Measurements from ENCODE around the gene TYSND1.
"Not testable (repeated sequence)": the region's sequence is repeated elsewhere in the genome, so short reads cannot be mapped to it uniquely, and the experiment has no call there.

Gene TYSND1

GRCh38 chr10:70131560-70131937 is 15.0 kb downstream of the TYSND1 start:
- no peak for DNase-seq (ENCODE audit: low read depth)
- Histone ChIP-seq H3K36me3 (ENCODE audit: control insufficient read depth, insufficient read depth, low read length, severe bottlenecking) (peaks cover 21% of the 10 kb centered on the region), H3K9me3 (ENCODE audit: control insufficient read depth, low read length) (no peaks in the 10 kb centered on the region), H3K4me3 (ENCODE audit: low read length) (peak overlapping the region; percentile 86), H3K27me3 (replicated peaks; ENCODE audit: control insufficient read depth, insufficient read depth, low read length) (no peaks in the 10 kb centered on the region), H3K9ac (ENCODE audit: low read length) (peak overlapping the region; percentile 95), H3K4me1 (ENCODE audit: control insufficient read depth, insufficient read depth, low read length) (peaks cover 56% of the 10 kb centered on the region)

DNA sequence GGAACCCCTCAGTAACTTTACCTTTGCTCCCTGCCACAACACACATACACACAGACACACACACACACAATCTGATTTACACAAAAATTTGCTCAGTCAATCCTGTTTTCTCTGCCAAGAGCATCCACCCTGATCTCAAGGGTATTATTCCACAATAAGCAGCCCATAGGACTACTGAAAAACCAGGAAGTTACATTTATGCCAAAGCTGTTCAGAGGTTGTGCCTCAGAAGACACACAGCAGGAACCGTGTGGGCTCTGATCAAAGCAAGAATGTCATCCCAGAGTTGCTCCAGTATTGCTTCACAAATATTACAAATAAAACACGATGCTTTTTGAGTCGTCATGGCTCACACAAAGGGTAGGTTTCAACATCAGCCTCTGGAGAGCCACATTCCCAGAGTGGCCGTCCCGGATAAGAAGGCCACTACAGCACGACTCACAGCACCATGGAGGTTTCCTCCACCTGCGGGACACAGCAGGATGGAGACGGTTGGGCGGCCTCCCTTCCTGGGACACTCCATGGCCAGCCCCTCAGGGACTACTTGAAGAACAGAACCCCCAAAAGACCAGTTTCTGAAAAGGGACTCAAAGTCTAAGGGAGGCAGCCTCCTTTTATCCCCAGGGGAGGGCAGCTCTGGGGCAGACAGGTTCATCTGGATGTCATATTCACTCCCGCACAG is 15.5 kb downstream of the TYSND1 start:
- no peaks in the 10 kb centered on the region for H3K9me3 ChIP-seq (ENCODE audit: control insufficient read depth, low read length)
- peaks cover 24% of the 10 kb centered on the region for H3K36me3 ChIP-seq (ENCODE audit: control insufficient read depth, insufficient read depth, low read length, severe bottlenecking)
- DNase-seq (ENCODE audit: low read depth), result peak; percentile 68
- peak overlapping the region; percentile 95 for H3K9ac ChIP-seq (ENCODE audit: low read length)
- H3K4me3 ChIP-seq (ENCODE audit: low read length), result peak overlapping the region; percentile 86
- no peaks in the 10 kb centered on the region for H3K27me3 ChIP-seq (replicated peaks; ENCODE audit: control insufficient read depth, insufficient read depth, low read length)
- peaks cover 61% of the 10 kb centered on the region for H3K4me1 ChIP-seq (ENCODE audit: control insufficient read depth, insufficient read depth, low read length)

- H3K9ac ChIP-seq (ENCODE audit: low read length), result peak overlapping the region; percentile 75
- no peaks in the 10 kb centered on the region for H3K9me3 ChIP-seq (ENCODE audit: control insufficient read depth, low read length)
- H3K4me1 ChIP-seq (ENCODE audit: control insufficient read depth, insufficient read depth, low read length), result peaks cover 77% of the 10 kb centered on the region
- no peak overlapping the region for H3K4me3 ChIP-seq (ENCODE audit: low read length)
- no peaks in the 10 kb centered on the region for H3K27me3 ChIP-seq (replicated peaks; ENCODE audit: control insufficient read depth, insufficient read depth, low read length)
- DNase-seq (ENCODE audit: low read depth), result no peak
- peaks cover 44% of the 10 kb centered on the region for H3K36me3 ChIP-seq (ENCODE audit: control insufficient read depth, insufficient read depth, low read length, severe bottlenecking)
These were observed 19.7 kb downstream of the TYSND1 start for GRCh38 chr10:70126700-70127395.

GRCh38 chr10:70125918-70126552 is 20.5 kb downstream of the TYSND1 start:
- Histone ChIP-seq H3K4me1 (ENCODE audit: control insufficient read depth, insufficient read depth, low read length) (peaks cover 69% of the 10 kb centered on the region), H3K4me3 (ENCODE audit: low read length) (no peak overlapping the region), H3K9me3 (ENCODE audit: control insufficient read depth, low read length) (no peaks in the 10 kb centered on the region), H3K27me3 (replicated peaks; ENCODE audit: control insufficient read depth, insufficient read depth, low read length) (no peaks in the 10 kb centered on the region), H3K9ac (ENCODE audit: low read length) (peak overlapping the region; percentile 44), H3K36me3 (ENCODE audit: control insufficient read depth, insufficient read depth, low read length, severe bottlenecking) (peaks cover 49% of the 10 kb centered on the region)
- no peak for DNase-seq (ENCODE audit: low read depth)

GRCh38 chr10:70124918-70125317 is 21.6 kb downstream of the TYSND1 start:
- peaks cover 60% of the 10 kb centered on the region for H3K36me3 ChIP-seq (ENCODE audit: control insufficient read depth, insufficient read depth, low read length, severe bottlenecking)
- DNase-seq (ENCODE audit: low read depth), result no peak
- no peak overlapping the region for H3K4me3 ChIP-seq (ENCODE audit: low read length)
- H3K9me3 ChIP-seq (ENCODE audit: control insufficient read depth, low read length), result no peaks in the 10 kb centered on the region
- peaks cover 60% of the 10 kb centered on the region for H3K4me1 ChIP-seq (ENCODE audit: control insufficient read depth, insufficient read depth, low read length)
- H3K9ac ChIP-seq (ENCODE audit: low read length), result no peak overlapping the region
- no peaks in the 10 kb centered on the region for H3K27me3 ChIP-seq (replicated peaks; ENCODE audit: control insufficient read depth, insufficient read depth, low read length)

DNA sequence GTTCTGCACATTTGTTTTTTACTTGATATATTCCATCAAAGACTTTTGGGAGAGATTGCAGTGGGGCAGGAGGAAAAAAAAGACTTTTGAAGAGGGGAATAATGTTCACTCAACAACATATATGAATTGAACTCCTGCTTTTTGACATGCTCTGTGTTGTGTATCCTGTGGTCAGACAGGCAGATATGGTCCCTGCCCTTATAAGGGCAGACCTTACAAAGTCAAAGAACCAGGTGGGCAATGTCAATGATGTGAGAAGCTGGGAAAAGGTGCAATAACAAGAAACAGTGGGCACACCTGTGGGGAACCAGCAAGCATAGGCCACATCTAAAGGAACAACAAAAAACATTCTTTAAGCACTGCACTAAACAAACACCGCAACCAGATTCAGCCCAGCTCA is 22.1 kb downstream of the TYSND1 start:
- H3K27me3 ChIP-seq (replicated peaks; ENCODE audit: control insufficient read depth, insufficient read depth, low read length), result no peaks in the 10 kb centered on the region
- no peak overlapping the region for H3K4me3 ChIP-seq (ENCODE audit: low read length)
- H3K9ac ChIP-seq (ENCODE audit: low read length), result no peak overlapping the region
- DNase-seq (ENCODE audit: low read depth), result no peak
- peaks cover 65% of the 10 kb centered on the region for H3K36me3 ChIP-seq (ENCODE audit: control insufficient read depth, insufficient read depth, low read length, severe bottlenecking)
- H3K9me3 ChIP-seq (ENCODE audit: control insufficient read depth, low read length), result no peaks in the 10 kb centered on the region
- peaks cover 55% of the 10 kb centered on the region for H3K4me1 ChIP-seq (ENCODE audit: control insufficient read depth, insufficient read depth, low read length)

DNA sequence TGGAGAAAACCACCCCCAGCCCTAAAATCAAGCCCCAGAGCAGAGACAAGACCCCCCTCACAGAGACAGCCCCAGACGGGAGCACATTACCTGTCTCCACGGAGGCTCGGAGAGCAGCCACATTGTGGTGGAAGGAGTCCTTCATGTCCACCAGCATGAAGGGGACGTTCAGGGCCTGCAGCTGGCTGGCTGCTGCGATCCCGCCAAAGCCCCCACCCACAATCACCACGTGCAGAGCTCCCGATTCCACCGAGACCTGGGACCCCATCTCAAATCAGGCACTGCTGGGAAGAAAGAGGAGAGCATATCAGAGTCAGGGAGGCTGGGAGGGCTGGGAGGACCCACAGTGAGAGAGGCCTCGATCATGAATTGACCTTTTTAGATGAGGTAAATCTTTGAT is 22.7 kb downstream of the TYSND1 start:
- Histone ChIP-seq H3K9me3 (ENCODE audit: control insufficient read depth, low read length) (no peaks in the 10 kb centered on the region), H3K36me3 (ENCODE audit: control insufficient read depth, insufficient read depth, low read length, severe bottlenecking) (peaks cover 68% of the 10 kb centered on the region), H3K4me1 (ENCODE audit: control insufficient read depth, insufficient read depth, low read length) (peaks cover 55% of the 10 kb centered on the region), H3K9ac (ENCODE audit: low read length) (no peak overlapping the region), H3K27me3 (replicated peaks; ENCODE audit: control insufficient read depth, insufficient read depth, low read length) (no peaks in the 10 kb centered on the region), H3K4me3 (ENCODE audit: low read length) (no peak overlapping the region)
- DNase-seq (ENCODE audit: low read depth), result no peak

GRCh38 chr10:70123166-70123565 is 23.3 kb downstream of the TYSND1 start:
- not testable (repeated sequence) for H3K27me3 ChIP-seq (replicated peaks; ENCODE audit: control insufficient read depth, insufficient read depth, low read length); DNase-seq (ENCODE audit: low read depth); H3K9me3 ChIP-seq (ENCODE audit: control insufficient read depth, low read length); H3K9ac ChIP-seq (ENCODE audit: low read length); H3K4me3 ChIP-seq (ENCODE audit: low read length)
- peaks cover 55% of the 10 kb centered on the region for H3K4me1 ChIP-seq (ENCODE audit: control insufficient read depth, insufficient read depth, low read length)
- H3K36me3 ChIP-seq (ENCODE audit: control insufficient read depth, insufficient read depth, low read length, severe bottlenecking), result peaks cover 68% of the 10 kb centered on the region

DNA sequence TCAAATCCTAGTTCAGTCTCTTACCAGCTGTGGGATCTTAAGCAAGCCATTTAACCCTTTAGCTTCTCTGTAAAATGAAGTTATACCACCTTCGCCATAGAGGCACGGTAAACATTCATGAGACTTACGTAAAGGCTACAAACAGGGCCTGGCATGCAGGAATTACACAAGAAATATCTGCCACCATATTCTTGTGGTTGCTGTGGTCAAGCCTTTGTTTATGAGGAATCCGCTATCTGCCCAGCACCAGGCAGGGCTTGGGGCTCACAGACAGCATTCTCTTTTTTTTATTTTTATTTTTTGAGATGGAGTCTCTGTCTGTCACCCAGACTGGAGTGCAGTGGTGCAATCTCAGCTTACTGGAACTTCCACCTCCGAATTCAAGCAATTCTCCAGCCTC is 23.8 kb downstream of the TYSND1 start:
- Histone ChIP-seq H3K9ac (ENCODE audit: low read length) (no peak overlapping the region), H3K4me1 (ENCODE audit: control insufficient read depth, insufficient read depth, low read length) (peaks cover 55% of the 10 kb centered on the region), H3K4me3 (ENCODE audit: low read length) (no peak overlapping the region), H3K36me3 (ENCODE audit: control insufficient read depth, insufficient read depth, low read length, severe bottlenecking) (peaks cover 68% of the 10 kb centered on the region), H3K9me3 (ENCODE audit: control insufficient read depth, low read length) (no peaks in the 10 kb centered on the region), H3K27me3 (replicated peaks; ENCODE audit: control insufficient read depth, insufficient read depth, low read length) (no peaks in the 10 kb centered on the region)
- DNase-seq (ENCODE audit: low read depth), result no peak

- H3K9me3 ChIP-seq (ENCODE audit: control insufficient read depth, low read length), result no peaks in the 10 kb centered on the region
- H3K4me3 ChIP-seq (ENCODE audit: low read length), result no peak overlapping the region
- no peaks in the 10 kb centered on the region for H3K27me3 ChIP-seq (replicated peaks; ENCODE audit: control insufficient read depth, insufficient read depth, low read length)
- DNase-seq (ENCODE audit: low read depth), result no peak
- H3K36me3 ChIP-seq (ENCODE audit: control insufficient read depth, insufficient read depth, low read length, severe bottlenecking), result peaks cover 73% of the 10 kb centered on the region
- no peak overlapping the region for H3K9ac ChIP-seq (ENCODE audit: low read length)
- peaks cover 43% of the 10 kb centered on the region for H3K4me1 ChIP-seq (ENCODE audit: control insufficient read depth, insufficient read depth, low read length)
These were observed 25.1 kb downstream of the TYSND1 start for GRCh38 chr10:70121281-70121949.

DNA sequence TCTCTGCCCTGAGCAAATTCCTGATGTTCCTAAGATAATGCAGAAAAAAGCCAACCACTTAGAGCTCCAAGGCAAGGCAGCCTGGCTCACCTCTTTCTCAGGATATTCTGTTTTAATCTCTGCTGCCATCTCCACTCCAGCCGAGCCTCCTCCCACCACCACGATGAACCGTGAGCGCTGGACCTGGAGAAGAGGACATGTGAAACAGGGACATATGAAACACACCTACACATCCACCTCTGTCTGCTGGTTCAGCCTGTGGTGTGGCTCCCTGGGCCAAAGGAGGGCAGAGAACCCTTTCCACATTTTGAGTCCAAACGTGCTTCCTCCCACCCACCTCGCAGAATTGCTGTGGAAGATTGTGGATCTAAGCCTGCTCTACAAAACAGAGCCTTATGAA is 26.1 kb downstream of the TYSND1 start:
- H3K36me3 ChIP-seq (ENCODE audit: control insufficient read depth, insufficient read depth, low read length, severe bottlenecking), result peaks cover 81% of the 10 kb centered on the region
- H3K9me3 ChIP-seq (ENCODE audit: control insufficient read depth, low read length), result no peaks in the 10 kb centered on the region
- no peak overlapping the region for H3K9ac ChIP-seq (ENCODE audit: low read length)
- no peak overlapping the region for H3K4me3 ChIP-seq (ENCODE audit: low read length)
- H3K4me1 ChIP-seq (ENCODE audit: control insufficient read depth, insufficient read depth, low read length), result peaks cover 37% of the 10 kb centered on the region
- H3K27me3 ChIP-seq (replicated peaks; ENCODE audit: control insufficient read depth, insufficient read depth, low read length), result no peaks in the 10 kb centered on the region
- DNase-seq (ENCODE audit: low read depth), result no peak
